D721Med (cell line): ENCODE results near the gene CTBP1.

Experiments
- DNase-seq: peaks from one replicate; pipeline ENCODE4 v3.0.0; 2011; ENCODE audit warnings: low spot score; ENCODE audit not compliant: insufficient read length
- FAIRE-seq: peaks from 2 replicates; lab custom pipeline; 2011; peaks lifted over from hg19 to GRCh38; lab: Jason Lieb, UNC
- TF ChIP-seq, protein P1 (sequence below): IDR thresholded peaks from 2 replicates; pipeline ENCODE4 v1.5.1; 2012; ENCODE audit warnings: mild to moderate bottlenecking, control low read depth; ENCODE audit not compliant: insufficient read depth; ENCODE audit errors: missing control alignments

Gene CTBP1

DNA sequence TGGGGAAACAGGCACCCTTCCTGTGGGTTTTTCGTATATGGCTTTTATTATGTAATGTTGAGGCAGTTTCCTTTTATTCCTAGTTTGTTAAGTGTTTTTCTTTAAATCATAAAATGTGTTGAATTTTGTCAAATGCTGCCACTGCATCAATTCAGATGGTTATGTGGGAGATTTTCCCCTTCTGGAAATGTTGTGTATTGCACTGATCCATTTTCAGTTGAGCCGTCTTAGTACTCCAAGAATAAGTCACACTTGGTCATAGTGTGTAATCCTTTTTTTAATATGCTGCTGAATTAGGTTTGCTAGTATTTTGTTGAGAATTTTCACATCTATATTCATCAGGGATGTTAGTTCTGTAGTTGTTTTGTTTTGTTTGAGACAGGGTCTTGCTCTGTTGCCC, 9.5 kb upstream of the CTBP1 start:
- no peak for FAIRE-seq
- no peak for DNase-seq
- TF ChIP-seq, protein P1, sequence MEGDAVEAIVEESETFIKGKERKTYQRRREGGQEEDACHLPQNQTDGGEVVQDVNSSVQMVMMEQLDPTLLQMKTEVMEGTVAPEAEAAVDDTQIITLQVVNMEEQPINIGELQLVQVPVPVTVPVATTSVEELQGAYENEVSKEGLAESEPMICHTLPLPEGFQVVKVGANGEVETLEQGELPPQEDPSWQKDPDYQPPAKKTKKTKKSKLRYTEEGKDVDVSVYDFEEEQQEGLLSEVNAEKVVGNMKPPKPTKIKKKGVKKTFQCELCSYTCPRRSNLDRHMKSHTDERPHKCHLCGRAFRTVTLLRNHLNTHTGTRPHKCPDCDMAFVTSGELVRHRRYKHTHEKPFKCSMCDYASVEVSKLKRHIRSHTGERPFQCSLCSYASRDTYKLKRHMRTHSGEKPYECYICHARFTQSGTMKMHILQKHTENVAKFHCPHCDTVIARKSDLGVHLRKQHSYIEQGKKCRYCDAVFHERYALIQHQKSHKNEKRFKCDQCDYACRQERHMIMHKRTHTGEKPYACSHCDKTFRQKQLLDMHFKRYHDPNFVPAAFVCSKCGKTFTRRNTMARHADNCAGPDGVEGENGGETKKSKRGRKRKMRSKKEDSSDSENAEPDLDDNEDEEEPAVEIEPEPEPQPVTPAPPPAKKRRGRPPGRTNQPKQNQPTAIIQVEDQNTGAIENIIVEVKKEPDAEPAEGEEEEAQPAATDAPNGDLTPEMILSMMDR, result no peak

DNA sequence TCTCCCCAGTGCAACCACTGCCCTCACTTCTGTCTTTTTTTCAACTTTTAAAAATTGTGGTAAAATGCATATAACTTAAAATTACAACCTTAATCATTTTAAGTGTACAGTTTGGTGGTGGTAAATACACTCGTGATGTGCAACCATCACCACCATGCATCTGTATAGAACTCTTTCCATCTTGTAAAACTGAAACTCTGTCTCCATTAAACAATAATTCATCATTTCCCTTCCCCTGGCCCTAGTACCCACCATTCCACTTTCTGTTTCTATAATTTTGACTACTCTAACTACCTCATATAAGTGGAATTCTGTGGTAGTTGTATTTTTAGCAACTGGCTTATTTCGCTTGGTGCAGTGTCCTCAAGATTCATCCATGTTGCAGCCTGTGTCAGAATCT, 6.8 kb upstream of the CTBP1 start:
- DNase-seq (no peak), FAIRE-seq (no peak)
- TF ChIP-seq, protein P1, result no peak

DNA sequence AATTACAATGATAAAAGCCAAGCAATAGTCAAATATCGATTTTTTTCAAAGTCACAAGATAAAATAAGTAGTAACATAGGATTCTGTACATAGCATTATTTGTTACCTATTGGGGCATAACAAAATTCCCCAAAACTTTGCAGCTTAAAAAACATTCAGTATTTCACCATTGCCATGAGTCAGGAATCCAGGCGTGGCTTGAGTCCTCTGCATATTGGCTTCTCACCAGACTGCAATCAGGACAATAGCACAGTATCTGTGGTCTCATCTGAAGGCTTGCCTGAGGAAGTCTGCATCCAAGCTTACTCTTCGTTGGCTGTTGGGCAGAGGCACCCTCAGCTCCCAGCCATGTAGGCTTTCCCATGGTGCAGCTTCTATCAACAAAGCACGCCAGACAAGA, 6.2 kb upstream of the CTBP1 start:
- DNase-seq (no peak), FAIRE-seq (no peak)
- TF ChIP-seq, protein P1, result no peak

DNA sequence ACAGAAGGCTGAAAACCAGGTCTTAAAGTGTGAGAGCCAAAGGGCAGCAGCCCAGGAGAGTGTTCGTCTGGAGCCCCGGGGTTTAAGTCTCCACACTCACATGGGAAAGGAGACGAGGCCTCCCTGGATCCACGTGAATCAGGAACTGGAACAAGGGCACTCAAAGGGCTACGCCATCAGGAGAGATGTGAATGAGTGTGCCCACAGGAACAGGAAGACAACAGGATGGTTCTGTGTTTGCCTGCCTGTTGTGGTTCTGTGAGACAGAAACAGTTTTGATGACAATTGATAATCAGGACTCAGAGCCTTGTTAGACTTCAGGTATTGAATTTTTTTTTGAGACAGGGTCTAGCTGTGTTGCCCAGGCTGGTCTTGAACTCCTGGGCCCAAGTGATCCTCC, 4.9 kb upstream of the CTBP1 start:
- FAIRE-seq, result no peak

DNA sequence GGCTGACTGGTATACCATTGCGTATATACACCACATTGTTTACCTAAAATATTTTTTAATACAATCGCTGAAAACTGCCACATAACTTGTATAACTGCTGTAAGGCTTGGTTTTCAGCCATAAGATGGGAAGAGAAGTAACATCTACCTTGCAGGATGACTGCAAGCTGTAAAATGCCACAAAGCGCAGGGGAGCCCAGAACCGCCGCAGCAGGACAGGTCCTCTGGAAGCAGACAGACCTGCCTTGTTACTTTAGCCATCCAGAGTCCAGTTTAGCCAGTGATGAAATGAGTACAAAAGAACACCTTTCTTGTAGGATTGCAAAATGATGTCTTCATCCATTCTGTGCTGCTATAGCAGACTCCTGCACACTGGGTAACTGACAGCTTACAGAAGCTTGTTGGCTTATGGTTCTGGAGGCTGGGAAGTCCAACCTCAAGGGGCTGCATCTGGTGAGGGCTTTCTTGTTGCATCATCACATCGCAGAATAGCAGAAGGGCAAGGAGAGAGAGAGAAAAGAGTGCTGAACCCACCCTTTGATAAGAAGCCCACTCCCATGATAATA, 4.1 kb upstream of the CTBP1 start:
- FAIRE-seq (no peak), DNase-seq (no peak)

More for the DNA sequence above, 4.9 kb upstream of the CTBP1 start:
- no peak for DNase-seq
- TF ChIP-seq, protein P1, result no peak

DNA sequence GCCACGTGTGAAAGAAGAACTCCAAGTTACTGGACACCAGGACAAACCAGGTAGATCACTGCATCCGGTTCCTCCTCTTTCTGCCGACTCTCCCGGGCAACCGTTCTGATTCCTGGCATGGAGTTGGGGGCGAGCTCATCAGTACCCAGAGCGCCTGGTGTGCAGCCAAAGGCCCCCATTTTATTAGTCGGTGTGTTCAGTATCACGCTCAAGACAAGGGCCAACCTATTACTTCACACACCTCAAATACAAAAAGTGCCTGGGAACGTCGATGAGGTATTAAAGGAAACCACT, 2.8 kb upstream of the CTBP1 start:
- TF ChIP-seq, protein P1, result no peak
- FAIRE-seq, result no peak
- no peak for DNase-seq

More for the DNA sequence above, 4.1 kb upstream of the CTBP1 start:
- TF ChIP-seq, protein P1, result no peak

DNA sequence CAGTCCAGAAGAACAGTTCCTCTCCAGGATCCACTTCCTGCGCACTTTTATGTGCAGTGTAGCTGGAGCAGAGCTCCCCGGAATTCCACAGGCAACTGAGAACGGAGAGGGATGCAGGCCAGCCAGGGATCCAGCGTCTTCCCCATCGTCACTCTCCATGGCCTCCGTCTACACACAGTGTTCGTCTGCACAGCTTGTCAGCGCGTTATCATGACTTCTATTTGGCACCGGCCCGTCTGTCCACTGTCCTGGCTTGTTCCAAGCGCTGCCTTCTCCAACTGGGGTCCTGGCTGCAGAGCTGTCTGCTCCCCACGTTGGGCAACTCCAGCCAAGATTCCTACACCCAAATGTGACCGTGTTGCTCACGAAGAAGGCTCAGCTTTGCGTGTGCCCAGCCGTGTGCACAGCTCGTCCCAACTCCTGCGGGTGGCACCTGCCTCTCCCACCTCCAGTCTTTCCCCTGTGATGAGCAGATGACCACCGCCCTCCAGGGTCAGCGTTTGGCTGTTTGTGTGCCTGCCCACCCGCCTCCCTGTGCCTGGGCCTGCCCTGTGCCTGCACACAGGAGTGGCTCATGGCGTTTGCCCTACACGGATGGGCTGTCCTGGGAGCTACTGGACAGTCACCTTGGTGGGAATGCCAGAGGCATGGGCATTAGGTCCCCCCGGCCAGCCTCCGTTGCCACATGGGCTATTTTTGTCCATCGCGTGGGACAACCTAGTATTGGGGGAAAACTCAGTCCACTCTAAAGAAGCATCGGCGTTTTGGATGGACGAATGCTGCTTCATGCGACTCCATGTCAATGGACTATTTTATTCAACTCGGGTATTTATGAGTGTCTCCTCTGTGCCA, 2.2 kb upstream of the CTBP1 start:
- FAIRE-seq, result no peak
- TF ChIP-seq, protein P1, result no peak

More for the DNA sequence above, 2.2 kb upstream of the CTBP1 start:
- no peak for DNase-seq
